Measurements from ENCODE around the gene LSAMP. TPM values are rescaled to one million over a fixed set of nuclear protein-coding genes. Genes with fewer than 3 reads are reported as not detected.

LSAMP gene
- total RNA-seq, 1 experiment from 2014 or later: 10.1 TPM

DNA sequence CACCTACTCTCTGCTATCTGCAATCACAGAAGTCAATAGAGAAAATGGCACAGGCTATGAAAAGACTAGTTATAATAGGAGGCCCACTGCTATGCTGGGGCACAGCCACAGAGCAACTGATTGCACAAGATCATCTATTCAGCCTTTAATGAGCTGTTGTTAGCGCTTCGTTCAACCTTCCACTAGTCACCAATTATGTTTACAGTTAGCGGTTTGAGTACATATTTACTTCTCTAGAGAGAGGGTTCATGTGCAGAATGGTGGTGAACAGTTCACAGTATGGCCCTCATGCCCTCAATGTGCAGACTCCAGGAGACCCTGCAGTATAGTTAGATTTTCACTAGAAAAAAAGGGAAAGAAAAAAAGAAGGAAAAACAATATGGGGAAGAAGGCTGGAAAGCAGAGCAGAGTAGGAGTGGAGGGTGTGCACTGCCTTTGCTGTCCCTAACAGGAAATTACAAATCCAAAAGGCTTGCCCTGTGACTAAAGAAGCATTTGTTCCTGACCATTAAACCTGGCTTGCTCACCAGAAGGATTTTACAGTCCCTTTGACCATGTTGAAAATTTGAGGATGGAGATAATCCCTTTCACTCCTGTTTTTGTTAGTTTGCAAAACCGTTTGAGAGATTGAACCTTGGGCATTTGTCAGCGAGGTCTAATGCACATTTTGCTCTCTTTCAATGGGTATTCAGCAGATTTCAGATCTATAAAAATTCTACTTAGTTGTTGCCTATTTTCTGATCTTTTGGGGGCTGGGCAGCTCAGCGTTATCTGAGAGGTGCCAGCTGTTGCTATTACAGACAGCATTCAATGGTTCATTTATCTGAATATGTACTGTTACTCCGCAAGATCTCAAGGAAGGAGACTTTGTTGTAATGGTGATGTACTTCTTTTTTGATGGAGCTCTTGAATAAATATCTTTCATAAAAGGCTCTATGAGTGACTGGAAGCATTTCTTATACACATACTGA lies 296.1 kb downstream of the LSAMP start:
- peak; percentile 67 for DNase-seq (ENCODE audit: low spot score)
- CTCF ChIA-PET: no interaction called here
- intact Hi-C loops (cut with micrococcal nuclease; ENCODE audit: unreplicated experiment): loop anchor here (10.0 kb wide), 1 partner anchor 284 kb away; no protein-coding TSS in a partner anchor
- H3K36me3 ChIP-seq (ENCODE audit: insufficient read depth, low read length, poor library complexity, severe bottlenecking): no peaks in the 10 kb centered on the region
- TF ChIP-seq, protein P1, sequence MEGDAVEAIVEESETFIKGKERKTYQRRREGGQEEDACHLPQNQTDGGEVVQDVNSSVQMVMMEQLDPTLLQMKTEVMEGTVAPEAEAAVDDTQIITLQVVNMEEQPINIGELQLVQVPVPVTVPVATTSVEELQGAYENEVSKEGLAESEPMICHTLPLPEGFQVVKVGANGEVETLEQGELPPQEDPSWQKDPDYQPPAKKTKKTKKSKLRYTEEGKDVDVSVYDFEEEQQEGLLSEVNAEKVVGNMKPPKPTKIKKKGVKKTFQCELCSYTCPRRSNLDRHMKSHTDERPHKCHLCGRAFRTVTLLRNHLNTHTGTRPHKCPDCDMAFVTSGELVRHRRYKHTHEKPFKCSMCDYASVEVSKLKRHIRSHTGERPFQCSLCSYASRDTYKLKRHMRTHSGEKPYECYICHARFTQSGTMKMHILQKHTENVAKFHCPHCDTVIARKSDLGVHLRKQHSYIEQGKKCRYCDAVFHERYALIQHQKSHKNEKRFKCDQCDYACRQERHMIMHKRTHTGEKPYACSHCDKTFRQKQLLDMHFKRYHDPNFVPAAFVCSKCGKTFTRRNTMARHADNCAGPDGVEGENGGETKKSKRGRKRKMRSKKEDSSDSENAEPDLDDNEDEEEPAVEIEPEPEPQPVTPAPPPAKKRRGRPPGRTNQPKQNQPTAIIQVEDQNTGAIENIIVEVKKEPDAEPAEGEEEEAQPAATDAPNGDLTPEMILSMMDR (conservative IDR thresholded peaks at IDR 0.05; ENCODE audit: low read depth, low read length): no peak
- TF ChIP-seq EZH2 (IDR thresholded peaks at IDR 0.05; ENCODE audit: borderline replicate concordance, low read depth, low read length, poor library complexity, severe bottlenecking): no peak
- peak overlapping the region; percentile 32 for H3K27ac ChIP-seq (ENCODE audit: low read depth, low read length, poor library complexity, severe bottlenecking)
- H3K4me3 ChIP-seq (ENCODE audit: low read depth, low read length, poor library complexity, severe bottlenecking): no peak overlapping the region
- no TSS peak for BruUV-seq (replicated peaks)
- H3K9me3 ChIP-seq (ENCODE audit: low read depth, low read length, poor library complexity, severe bottlenecking): peaks cover 17% of the 10 kb centered on the region
- POLR2A ChIA-PET (ENCODE audit: low non-redundant PET): no interaction called here
- H3K27me3 ChIP-seq (replicated peaks; ENCODE audit: insufficient read depth, low read depth, low read length, poor library complexity): no peaks in the 10 kb centered on the region
- H3K4me1 ChIP-seq (ENCODE audit: insufficient read depth, low read length, poor library complexity, severe bottlenecking): peaks cover 35% of the 10 kb centered on the region

DNA sequence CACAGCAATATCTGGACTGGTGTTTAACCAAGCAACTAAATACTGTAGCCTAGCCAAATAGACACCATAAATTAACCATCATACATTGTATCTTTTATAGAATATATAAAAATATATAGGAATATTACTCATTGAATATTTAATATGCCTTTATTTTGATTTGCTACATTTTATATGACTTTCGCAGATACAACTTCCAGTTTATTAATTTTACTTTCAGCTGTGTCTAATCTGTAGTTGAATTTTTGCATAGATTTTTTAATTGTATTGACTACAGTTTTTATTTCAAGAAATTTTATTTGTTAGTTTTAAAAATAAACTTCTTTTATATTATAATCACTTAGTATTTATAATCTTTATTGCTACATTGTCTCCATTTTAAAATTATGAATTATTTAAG lies 299.7 kb downstream of the LSAMP start:
- no peak for DNase-seq (ENCODE audit: low spot score)
- ChIA-PET POLR2A (ENCODE audit: low non-redundant PET) (no interaction called here), CTCF (no interaction called here)
- Histone ChIP-seq H3K36me3 (ENCODE audit: insufficient read depth, low read length, poor library complexity, severe bottlenecking) (no peaks in the 10 kb centered on the region), H3K9me3 (ENCODE audit: low read depth, low read length, poor library complexity, severe bottlenecking) (peaks cover 18% of the 10 kb centered on the region), H3K4me3 (ENCODE audit: low read depth, low read length, poor library complexity, severe bottlenecking) (no peak overlapping the region), H3K4me1 (ENCODE audit: insufficient read depth, low read length, poor library complexity, severe bottlenecking) (peaks cover 25% of the 10 kb centered on the region), H3K27ac (ENCODE audit: low read depth, low read length, poor library complexity, severe bottlenecking) (no peak overlapping the region), H3K27me3 (replicated peaks; ENCODE audit: insufficient read depth, low read depth, low read length, poor library complexity) (no peaks in the 10 kb centered on the region)
- intact Hi-C loops (cut with micrococcal nuclease; ENCODE audit: unreplicated experiment): loop anchor here (10.0 kb wide), 1 partner anchor 281 kb away; no protein-coding TSS in a partner anchor
- TF ChIP-seq, protein P1 (conservative IDR thresholded peaks at IDR 0.05; ENCODE audit: low read depth, low read length): no peak
- no peak for TF ChIP-seq EZH2 (IDR thresholded peaks at IDR 0.05; ENCODE audit: borderline replicate concordance, low read depth, low read length, poor library complexity, severe bottlenecking)
- no TSS peak for BruUV-seq (replicated peaks)

DNA sequence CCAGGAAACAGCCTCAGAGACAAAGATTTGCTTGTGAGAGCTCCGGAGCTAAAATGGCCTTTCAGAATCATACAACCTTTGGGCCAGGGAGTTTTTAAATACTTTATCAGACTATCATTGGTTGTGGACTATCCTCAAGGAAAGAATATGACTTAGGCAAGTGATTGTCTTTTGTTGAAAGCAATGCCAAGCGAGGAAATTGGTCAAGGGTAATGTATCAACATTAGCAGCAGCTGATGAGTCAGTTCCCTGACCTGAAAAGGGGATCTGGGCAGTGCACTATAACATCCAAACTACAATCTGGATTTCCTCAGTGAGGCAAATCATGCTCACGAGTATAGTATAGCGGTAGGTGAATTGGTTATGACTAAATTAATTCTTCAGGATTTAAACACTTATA lies 303.6 kb downstream of the LSAMP start:
- Histone ChIP-seq H3K9me3 (ENCODE audit: low read depth, low read length, poor library complexity, severe bottlenecking) (peaks cover 14% of the 10 kb centered on the region), H3K36me3 (ENCODE audit: insufficient read depth, low read length, poor library complexity, severe bottlenecking) (no peaks in the 10 kb centered on the region), H3K4me3 (ENCODE audit: low read depth, low read length, poor library complexity, severe bottlenecking) (no peak overlapping the region), H3K27ac (ENCODE audit: low read depth, low read length, poor library complexity, severe bottlenecking) (no peak overlapping the region), H3K4me1 (ENCODE audit: insufficient read depth, low read length, poor library complexity, severe bottlenecking) (peaks cover 8% of the 10 kb centered on the region), H3K27me3 (replicated peaks; ENCODE audit: insufficient read depth, low read depth, low read length, poor library complexity) (no peaks in the 10 kb centered on the region)
- no peak for TF ChIP-seq EZH2 (IDR thresholded peaks at IDR 0.05; ENCODE audit: borderline replicate concordance, low read depth, low read length, poor library complexity, severe bottlenecking)
- TF ChIP-seq, protein P1 (conservative IDR thresholded peaks at IDR 0.05; ENCODE audit: low read depth, low read length): no peak
- BruUV-seq (replicated peaks): no TSS peak
- intact Hi-C loops (cut with micrococcal nuclease; ENCODE audit: unreplicated experiment): loop anchor here (2.0 to 10.0 kb wide), 4 partner anchors 196 to 617 kb away; no protein-coding TSS in a partner anchor
- no peak for DNase-seq (ENCODE audit: low spot score)
- ChIA-PET CTCF (no interaction called here), POLR2A (ENCODE audit: low non-redundant PET) (no interaction called here)

Data from A673 (cell line).